Esophagus squamous epithelium (tissue), 5 donors: ENCODE data around the gene STK24. TPM values are rescaled to one million over a fixed set of nuclear protein-coding genes. Genes with fewer than 3 reads are reported as not detected.

Experiments
- DNase-seq: peaks from one replicate; lab custom pipeline; 2025; lab: John Stamatoyannopoulos, UW
- H3K27ac ChIP-seq, 4 donors: fragments of 200-600 bp; sonication (generic); one replicate each; pipeline ENCODE4 v1.5.1; 2016 to 2019; ENCODE audit warnings: mild to moderate bottlenecking in 1 of 4
- H3K27me3 ChIP-seq, 4 donors: fragments of 200-600 bp; sonication (generic); 1 replicate in 3 of 4; 2 replicates in 1 of 4; pipeline versions ENCODE4 v1.5.1 to v1.6.0; 2017 to 2021; ENCODE audit warnings: antibody characterized with exemption in 1 of 4
- H3K36me3 ChIP-seq, 3 donors: fragments of 200-600 bp; sonication (generic); one replicate each; pipeline ENCODE4 v1.5.1; 2016 to 2019
- H3K4me1 ChIP-seq, 3 donors: fragments of 200-600 bp; sonication (generic); one replicate each; pipeline ENCODE4 v1.5.1; 2017 to 2019
- H3K4me3 ChIP-seq, 4 donors: fragments of 200-600 bp; sonication (generic); 1 replicate in 3 of 4; 2 replicates in 1 of 4; pipeline ENCODE4 v1.5.1; 2016 to 2019; ENCODE audit warnings: mild to moderate bottlenecking in 2 of 4, moderate library complexity in 1 of 4
- H3K9me3 ChIP-seq, 3 donors: fragments of 200-600 bp; sonication (generic); one replicate each; pipeline ENCODE4 v1.5.1; 2016 to 2019
- CTCF ChIP-seq, 6 experiments: fragments of 450-650 bp in 4 of 6; fragments of 200-600 bp in 2 of 6; sonication (generic) in 2 of 6; IDR thresholded peaks; one replicate each; pipeline ENCODE4 v1.5.1; 2016 to 2019; ENCODE audit warnings: antibody characterized with exemption in 6 of 6, mild to moderate bottlenecking in 4 of 6, moderate library complexity in 4 of 6
- POLR2A ChIP-seq, 4 donors: fragments of 450-650 bp; IDR thresholded peaks; one replicate each; pipeline ENCODE4 v1.6.1; 2017; ENCODE audit warnings: antibody characterized with exemption in 4 of 4, mild to moderate bottlenecking in 4 of 4, moderate library complexity in 3 of 4
- WGBS, 2 donors: methylation state at CpG; one replicate each; pipeline ENCODE4 v1.1.5; 2018; 5-methylcytosine and 5-hydroxymethylcytosine counted together
- intact Hi-C: fragments of 100-400 bp; cut with DNase I; formaldehyde crosslinking; loops from one replicate; pipeline ENCODE4 v1.15.0; 2022
- total RNA-seq, 4 donors: library from RNA; depleted of rRNA; stranded (reverse); fragments of >200 nt; gene quantifications; one replicate each; pipeline ENCODE4 v1.1.0, GENCODE V29; 2016
- donor health status: DM: yes; HTN: yes; CAD: no.

Gene STK24
- total RNA-seq, 4 donors from 2014 or later, result 119 to 156 (median 130) TPM

GRCh38 chr13:98405107-98405571, 171.8 kb downstream of the STK24 start:
- H3K27me3 ChIP-seq, result no peaks in the 10 kb centered on the region
- no peaks in the 10 kb centered on the region for H3K9me3 ChIP-seq
- intact Hi-C loops, result no loop called here
- no peaks in the 10 kb centered on the region for H3K4me1 ChIP-seq
- TF ChIP-seq POLR2A (IDR thresholded peaks at IDR 0.05) (no peak), CTCF (IDR thresholded peaks at IDR 0.05) (no peak)
- DNase-seq, result no peak
- WGBS, 2 donors, result 61 to 70% methylated on average over 7 of the region's 7 CpGs
- peaks cover 0 to 9% (median 0%) of the 10 kb centered on the region in 3 donors for H3K36me3 ChIP-seq
- no peak overlapping the region for H3K4me3 ChIP-seq
- no peak overlapping the region for H3K27ac ChIP-seq

GRCh38 chr13:98403076-98403475, 173.8 kb downstream of the STK24 start:
- no peak overlapping the region for H3K27ac ChIP-seq
- intact Hi-C loops, result no loop called here
- no peak overlapping the region for H3K4me3 ChIP-seq
- H3K27me3 ChIP-seq, result no peaks in the 10 kb centered on the region
- H3K36me3 ChIP-seq, result peaks cover 0 to 9% (median 0%) of the 10 kb centered on the region in 3 donors
- no peak for DNase-seq
- H3K4me1 ChIP-seq, result no peaks in the 10 kb centered on the region
- 92% methylated on average over 2 of the region's 2 CpGs for WGBS, 2 donors
- TF ChIP-seq POLR2A (IDR thresholded peaks at IDR 0.05), result no peak
- no peak for TF ChIP-seq CTCF (IDR thresholded peaks at IDR 0.05)
- no peaks in the 10 kb centered on the region for H3K9me3 ChIP-seq

- TF ChIP-seq CTCF (IDR thresholded peaks at IDR 0.05) (no peak), POLR2A (IDR thresholded peaks at IDR 0.05) (no peak)
- Histone ChIP-seq H3K4me1 (no peaks in the 10 kb centered on the region), H3K4me3 (no peak overlapping the region), H3K27me3 (no peaks in the 10 kb centered on the region), H3K9me3 (no peaks in the 10 kb centered on the region), H3K36me3 (peaks cover 0 to 9% (median 0%) of the 10 kb centered on the region in 3 donors), H3K27ac (no peak overlapping the region)
- no peak for DNase-seq
- 92 to 96% methylated on average over 8 to 12 of the region's 13 CpGs for WGBS, 2 donors
- intact Hi-C loops, result no loop called here
Measured at GRCh38 chr13:98401934-98402333, 175.0 kb downstream of the STK24 start.

- H3K27ac ChIP-seq, result no peak overlapping the region
- TF ChIP-seq POLR2A (IDR thresholded peaks at IDR 0.05) (no peak), CTCF (IDR thresholded peaks at IDR 0.05) (no peak)
- H3K27me3 ChIP-seq, result peaks cover 0 to 4% (median 0%) of the 10 kb centered on the region in 4 donors
- DNase-seq, result no peak
- H3K36me3 ChIP-seq, result peaks cover 0 to 17% (median 0%) of the 10 kb centered on the region in 3 donors
- H3K4me3 ChIP-seq, result no peak overlapping the region
- intact Hi-C loops, result no loop called here
- peaks cover 0 to 4% (median 0%) of the 10 kb centered on the region in 3 donors for H3K4me1 ChIP-seq
- whole genome bisulfite sequencing, 2 donors, result 62 to 76% methylated on average over 4 of the region's 4 CpGs
- H3K9me3 ChIP-seq, result no peaks in the 10 kb centered on the region
Measured at GRCh38 chr13:98399756-98400155, 177.2 kb downstream of the STK24 start.

GRCh38 chr13:98398581-98398980, 178.3 kb downstream of the STK24 start:
- peaks cover 0 to 8% (median 0%) of the 10 kb centered on the region in 3 donors for H3K4me1 ChIP-seq
- H3K9me3 ChIP-seq, result no peaks in the 10 kb centered on the region
- H3K27ac ChIP-seq, result no peak overlapping the region
- no peak for TF ChIP-seq POLR2A (IDR thresholded peaks at IDR 0.05)
- no peak for TF ChIP-seq CTCF (IDR thresholded peaks at IDR 0.05)
- 70 to 81% methylated on average over 5 of the region's 5 CpGs for WGBS, 2 donors
- no peak overlapping the region for H3K4me3 ChIP-seq
- peaks cover 0 to 21% (median 0%) of the 10 kb centered on the region in 3 donors for H3K36me3 ChIP-seq
- DNase-seq, result no peak
- intact Hi-C loops, result no loop called here
- H3K27me3 ChIP-seq, result peaks cover 0 to 4% (median 0%) of the 10 kb centered on the region in 4 donors
